IMR-90 (cell line): ENCODE data around the gene DHDH.

Experiments used
- MAFK ChIP-seq: IDR thresholded peaks from 2 replicates; pipeline ENCODE4 v1.6.1; 2012; ENCODE audit warnings: low read depth, low read length, improper control_type of control experiment
- POLR2A ChIP-seq: IDR thresholded peaks from 2 replicates; pipeline ENCODE4 v1.6.1; 2012; ENCODE audit warnings: mild to moderate bottlenecking, low read depth, low read length
- RAD21 ChIP-seq: IDR thresholded peaks from 2 replicates; pipeline ENCODE4 v1.6.1; 2012; ENCODE audit warnings: low read length, improper control_type of control experiment
- TF ChIP-seq, protein P1 (sequence below): conservative IDR thresholded peaks from 2 replicates; pipeline ENCODE4 v1.5.1; 2012; ENCODE audit warnings: mild to moderate bottlenecking, low read depth, low read length, improper control_type of control experiment

- no peak for TF ChIP-seq MAFK
- TF ChIP-seq, protein P1, sequence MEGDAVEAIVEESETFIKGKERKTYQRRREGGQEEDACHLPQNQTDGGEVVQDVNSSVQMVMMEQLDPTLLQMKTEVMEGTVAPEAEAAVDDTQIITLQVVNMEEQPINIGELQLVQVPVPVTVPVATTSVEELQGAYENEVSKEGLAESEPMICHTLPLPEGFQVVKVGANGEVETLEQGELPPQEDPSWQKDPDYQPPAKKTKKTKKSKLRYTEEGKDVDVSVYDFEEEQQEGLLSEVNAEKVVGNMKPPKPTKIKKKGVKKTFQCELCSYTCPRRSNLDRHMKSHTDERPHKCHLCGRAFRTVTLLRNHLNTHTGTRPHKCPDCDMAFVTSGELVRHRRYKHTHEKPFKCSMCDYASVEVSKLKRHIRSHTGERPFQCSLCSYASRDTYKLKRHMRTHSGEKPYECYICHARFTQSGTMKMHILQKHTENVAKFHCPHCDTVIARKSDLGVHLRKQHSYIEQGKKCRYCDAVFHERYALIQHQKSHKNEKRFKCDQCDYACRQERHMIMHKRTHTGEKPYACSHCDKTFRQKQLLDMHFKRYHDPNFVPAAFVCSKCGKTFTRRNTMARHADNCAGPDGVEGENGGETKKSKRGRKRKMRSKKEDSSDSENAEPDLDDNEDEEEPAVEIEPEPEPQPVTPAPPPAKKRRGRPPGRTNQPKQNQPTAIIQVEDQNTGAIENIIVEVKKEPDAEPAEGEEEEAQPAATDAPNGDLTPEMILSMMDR = no peak
- no peak; the same call in 1 of the 2 replicates for TF ChIP-seq POLR2A
- no peak for TF ChIP-seq RAD21
Measured at GRCh38 chr19:48961673-48962028, 28.2 kb downstream of the DHDH start.
